ENCODE data around the gene RNF123. TPM values are rescaled to one million over a fixed set of nuclear protein-coding genes. Genes with fewer than 3 reads are reported as not detected.

RNF123 gene
- total RNA-seq, 1 experiment from 2014 or later: 23.1 TPM

GRCh38 chr3:49727154-49727923 is 38.0 kb downstream of the RNF123 start:
- Histone ChIP-seq H3K4me3 (ENCODE audit: low read depth in 2 of 2, low read length in 2 of 2) (no peak overlapping the region), H3K36me3 (ENCODE audit: control insufficient read depth, insufficient read depth, low read length) (peaks cover 5% of the 10 kb centered on the region), H3K27ac (ENCODE audit: low read length) (no peak overlapping the region), H3K4me1 (ENCODE audit: control insufficient read depth, insufficient read depth, low read length) (peaks cover 14% of the 10 kb centered on the region), H3K9me3 (ENCODE audit: control insufficient read depth, insufficient read depth, low read depth, low read length) (no peaks in the 10 kb centered on the region), H3K27me3 (ENCODE audit: control insufficient read depth, insufficient read depth, low read length) (no peaks in the 10 kb centered on the region)
- no TSS peak for BruUV-seq (replicated peaks)
- TF ChIP-seq CTCF (IDR thresholded peaks at IDR 0.05) (no peak), TCF7L2 (IDR thresholded peaks at IDR 0.05; ENCODE audit: low read depth, low read length) (no peak), SIN3A (IDR thresholded peaks at IDR 0.05; ENCODE audit: borderline replicate concordance, insufficient read depth, low read depth, low read length) (no peak), POLR2AphosphoS5 (IDR thresholded peaks at IDR 0.05; ENCODE audit: low read depth, low read length) (no peak), REST (IDR thresholded peaks at IDR 0.05; ENCODE audit: insufficient read depth in 1 of 2, low read depth in 2 of 2, low read length in 1 of 2) (no peak)
- no peak for DNase-seq (ENCODE audit: low read depth, low spot score)
- ATAC-seq: no peak
- intact Hi-C loops (cut with micrococcal nuclease; ENCODE audit: unreplicated experiment): no loop called here
- ChIA-PET CTCF (no interaction called here), POLR2A (no interaction called here)
- in situ Hi-C loops (cut with HindIII; ENCODE audit: low pct_unique_long_range_greater_than_20kb, low sequenced_read_pairs): no loop called here

GRCh38 chr3:49727924-49728361 is 38.6 kb downstream of the RNF123 start:
- Histone ChIP-seq H3K9me3 (ENCODE audit: control insufficient read depth, insufficient read depth, low read depth, low read length) (no peaks in the 10 kb centered on the region), H3K27me3 (ENCODE audit: control insufficient read depth, insufficient read depth, low read length) (no peaks in the 10 kb centered on the region), H3K27ac (ENCODE audit: low read length) (no peak overlapping the region), H3K36me3 (ENCODE audit: control insufficient read depth, insufficient read depth, low read length) (peaks cover 6% of the 10 kb centered on the region; the same call in 1 of the 2 replicates), H3K4me3 (ENCODE audit: low read depth in 2 of 2, low read length in 2 of 2) (no peak overlapping the region), H3K4me1 (ENCODE audit: control insufficient read depth, insufficient read depth, low read length) (peaks cover 8% of the 10 kb centered on the region)
- in situ Hi-C loops (cut with HindIII; ENCODE audit: low pct_unique_long_range_greater_than_20kb, low sequenced_read_pairs) (no loop called here), intact Hi-C loops (cut with micrococcal nuclease; ENCODE audit: unreplicated experiment) (no loop called here)
- BruUV-seq (replicated peaks): no TSS peak
- ChIA-PET CTCF (no interaction called here), POLR2A (no interaction called here)
- ATAC-seq (no peak), DNase-seq (ENCODE audit: low read depth, low spot score) (no peak)
- TF ChIP-seq TCF7L2 (IDR thresholded peaks at IDR 0.05; ENCODE audit: low read depth, low read length): no peak
- TF ChIP-seq POLR2AphosphoS5 (IDR thresholded peaks at IDR 0.05; ENCODE audit: low read depth, low read length): no peak
- TF ChIP-seq CTCF (IDR thresholded peaks at IDR 0.05): no peak
- no peak for TF ChIP-seq REST (IDR thresholded peaks at IDR 0.05; ENCODE audit: insufficient read depth in 1 of 2, low read depth in 2 of 2, low read length in 1 of 2)
- no peak for TF ChIP-seq SIN3A (IDR thresholded peaks at IDR 0.05; ENCODE audit: borderline replicate concordance, insufficient read depth, low read depth, low read length)

Measured in Panc1 (cell line).